Peyer's patch (tissue), 4 donors: Measurements from ENCODE around the gene SNTG2.

Experiments
- CTCF ChIP-seq, 6 experiments: fragments of 450-650 bp in 4 of 6; fragments of 200-600 bp in 2 of 6; sonication (generic) in 1 of 6; IDR thresholded peaks; one replicate each; pipeline ENCODE4 v1.5.1; 2017 to 2019; ENCODE audit warnings: antibody characterized with exemption in 6 of 6, mild to moderate bottlenecking in 3 of 6, moderate library complexity in 1 of 6
- POLR2A ChIP-seq, 2 donors: fragments of 450-650 bp; IDR thresholded peaks; one replicate each; pipeline ENCODE4 v1.5.1; 2017; ENCODE audit warnings: antibody characterized with exemption in 2 of 2, mild to moderate bottlenecking in 2 of 2, moderate library complexity in 2 of 2

GRCh38 chr2:1375794-1376193 lies 425.1 kb downstream of the SNTG2 start:
- TF ChIP-seq CTCF (IDR thresholded peaks at IDR 0.05) (no peak), POLR2A (IDR thresholded peaks at IDR 0.05) (no peak)
